ENCODE results near the gene LUZP1.
"Not testable (repeated sequence)": the region's sequence is repeated elsewhere in the genome, so short reads cannot be mapped to it uniquely, and the experiment has no call there.

- not testable (repeated sequence) for TF ChIP-seq POLR2A (IDR thresholded peaks at IDR 0.05; ENCODE audit: low read depth, low read length); CTCF (IDR thresholded peaks at IDR 0.05; ENCODE audit: extremely low read depth in 1 of 2, insufficient read depth in 1 of 2, low read depth in 1 of 2, low read length in 2 of 2)
These were observed 39.1 kb upstream of the LUZP1 start for GRCh38 chr1:23207733-23208132.
